Smooth muscle cell (in vitro differentiated cells): ENCODE measurements around the gene KCNC1. TPM values are rescaled to one million over a fixed set of nuclear protein-coding genes. Genes with fewer than 3 reads are reported as not detected.

Experiments used
- DNase-seq: peaks from one replicate; lab custom pipeline; 2025; ENCODE audit not compliant: unreplicated experiment; lab: John Stamatoyannopoulos, UW
- H2AFZ ChIP-seq: fragments of 200-600 bp; sonication (generic); 2 replicates; pipeline ENCODE4 v1.6.0; 2016; ENCODE audit warnings: antibody characterized with exemption, low read depth, mild to moderate bottlenecking
- H3F3A ChIP-seq: fragments of 200-600 bp; sonication (generic); 2 replicates; pipeline ENCODE4 v1.6.0; 2017; ENCODE audit warnings: antibody characterized with exemption, low read depth
- H3K27ac ChIP-seq: fragments of 200-600 bp; sonication (generic); 2 replicates; pipeline ENCODE4 v1.5.1; 2016; ENCODE audit warnings: low read depth, mild to moderate bottlenecking
- H3K27me3 ChIP-seq: fragments of 200-600 bp; sonication (generic); 2 replicates; pipeline ENCODE4 v1.6.1; 2016; ENCODE audit warnings: low read depth, mild to moderate bottlenecking
- H3K36me3 ChIP-seq: fragments of 200-600 bp; sonication (generic); 2 replicates; pipeline ENCODE4 v1.5.1; 2016; ENCODE audit warnings: low read depth
- H3K4me1 ChIP-seq: fragments of 200-600 bp; sonication (generic); 2 replicates; pipeline ENCODE4 v1.5.1; 2016; ENCODE audit warnings: low read depth
- H3K4me2 ChIP-seq: fragments of 200-600 bp; sonication (generic); 2 replicates; pipeline ENCODE4 v1.6.0; 2016; ENCODE audit warnings: mild to moderate bottlenecking
- H3K4me3 ChIP-seq: fragments of 200-600 bp; sonication (generic); 2 replicates; pipeline ENCODE4 v1.5.1; 2016; ENCODE audit warnings: mild to moderate bottlenecking
- H3K79me2 ChIP-seq: fragments of 200-600 bp; sonication (generic); 2 replicates; pipeline ENCODE4 v1.6.0; 2016; ENCODE audit warnings: low read depth, mild to moderate bottlenecking
- H3K9ac ChIP-seq: fragments of 200-600 bp; sonication (generic); 2 replicates; pipeline ENCODE4 v1.6.0; 2016; ENCODE audit warnings: low read depth
- H3K9me3 ChIP-seq: fragments of 200-600 bp; sonication (generic); replicated peaks from 2 replicates; pipeline ENCODE4 v1.5.1; 2016; ENCODE audit warnings: low read depth
- H4K20me1 ChIP-seq: fragments of 200-600 bp; sonication (generic); 2 replicates; pipeline ENCODE4 v1.6.0; 2016; ENCODE audit warnings: low read depth
- CTCF ChIP-seq: fragments of 200-600 bp; sonication (generic); IDR thresholded peaks from 2 replicates; pipeline ENCODE4 v1.5.1; 2017; ENCODE audit warnings: borderline replicate concordance, mild to moderate bottlenecking, antibody characterized with exemption; ENCODE audit not compliant: insufficient read depth, poor library complexity, severe bottlenecking
- WGBS: methylation state at CpG from one replicate; pipeline ENCODE4 v1.1.7; 2016; ENCODE audit warnings: low lambda C conversion rate; 5-methylcytosine and 5-hydroxymethylcytosine counted together
- polyA plus RNA-seq: library from polyadenylated mRNA; unstranded; fragments of >200 nt; fragmentation: Nextera tagmentation; extraction: Ambion mirVana; gene quantifications from 2 replicates; pipeline ENCODE4 v1.2.1, GENCODE V29; 2016
- total RNA-seq: library from RNA; depleted of rRNA; stranded (reverse); fragments of >200 nt; gene quantifications from 2 replicates; pipeline ENCODE4 v1.2.3, GENCODE V29; 2014

The KCNC1 gene
- total and polyA plus RNA-seq, 2 experiments from 2014 or later = not detected

GRCh38 chr11:17697175-17697949 lies 37.2 kb upstream of the KCNC1 start:
- Histone ChIP-seq H3K27ac (no peak overlapping the region), H2AFZ (no peak overlapping the region), H3K36me3 (no peaks in the 10 kb centered on the region), H3K4me1 (no peaks in the 10 kb centered on the region), H3K9me3 (no peaks in the 10 kb centered on the region), H3K9ac (no peak overlapping the region), H3K27me3 (peaks cover 55% of the 10 kb centered on the region), H3K79me2 (no peaks in the 10 kb centered on the region), H4K20me1 (no peaks in the 10 kb centered on the region), H3F3A (no peaks in the 10 kb centered on the region), H3K4me2 (no peak overlapping the region), H3K4me3 (no peak overlapping the region)
- 65% methylated on average over 6 of the region's 6 CpGs for WGBS
- TF ChIP-seq CTCF = no peak
- no peak for DNase-seq

GRCh38 chr11:17699147-17700114 lies 35.1 kb upstream of the KCNC1 start:
- H3K9me3 ChIP-seq = no peaks in the 10 kb centered on the region
- no peak for DNase-seq
- H3K4me1 ChIP-seq = no peaks in the 10 kb centered on the region
- H4K20me1 ChIP-seq = no peaks in the 10 kb centered on the region
- no peak overlapping the region for H3K4me3 ChIP-seq
- H3K9ac ChIP-seq = no peak overlapping the region
- peak overlapping the region; percentile 39 for H2AFZ ChIP-seq
- peak overlapping the region; percentile 7 for H3K4me2 ChIP-seq
- peaks cover 35% of the 10 kb centered on the region for H3K27me3 ChIP-seq
- no peaks in the 10 kb centered on the region for H3K36me3 ChIP-seq
- H3F3A ChIP-seq = no peaks in the 10 kb centered on the region
- 45% methylated on average over 5 of the region's 5 CpGs for WGBS
- no peak overlapping the region for H3K27ac ChIP-seq
- TF ChIP-seq CTCF = no peak
- H3K79me2 ChIP-seq = no peaks in the 10 kb centered on the region

GRCh38 chr11:17700991-17701390 lies 33.6 kb upstream of the KCNC1 start:
- no peaks in the 10 kb centered on the region for H3K4me1 ChIP-seq
- H3K27ac ChIP-seq = no peak overlapping the region
- H2AFZ ChIP-seq = no peak overlapping the region
- no peak overlapping the region for H3K4me3 ChIP-seq
- H3K27me3 ChIP-seq = peaks cover 32% of the 10 kb centered on the region
- H3F3A ChIP-seq = no peaks in the 10 kb centered on the region
- no peak overlapping the region for H3K9ac ChIP-seq
- TF ChIP-seq CTCF = no peak
- 88% methylated on average over 4 of the region's 4 CpGs for WGBS
- no peaks in the 10 kb centered on the region for H3K36me3 ChIP-seq
- H4K20me1 ChIP-seq = no peaks in the 10 kb centered on the region
- H3K4me2 ChIP-seq = no peak overlapping the region
- no peak for DNase-seq
- H3K79me2 ChIP-seq = no peaks in the 10 kb centered on the region
- no peaks in the 10 kb centered on the region for H3K9me3 ChIP-seq
